Activated naive CD8-positive, alpha-beta T cell treated with anti-CD3 and anti-CD28 coated beads for 36 hours (primary cell): ENCODE results near the gene SUGP1. TPM values are rescaled to one million over a fixed set of nuclear protein-coding genes. Genes with fewer than 3 reads are reported as not detected.

Source experiments
- total RNA-seq, 2 experiments: library from RNA; stranded (reverse); gene quantifications; one replicate each; pipeline ENCODE4 v1.2.3, GENCODE V29; 2021

The SUGP1 gene
- total RNA-seq, 2 experiments from 2014 or later = 58.2 to 59.4 TPM

Other genes starting within 250 kb of the SUGP1 start
- gene TMEM161A, start 182.0 kb downstream of the SUGP1 start, total RNA-seq = 10 to 100 TPM; 24.2 to 25.8 TPM
- 1 to 10 TPM; 1.6 to 2.3 TPM for gene MEF2B, start 150.2 kb downstream of the SUGP1 start, total RNA-seq
- gene BORCS8, start 128.4 kb downstream of the SUGP1 start, total RNA-seq = 10 to 100 TPM; 29.8 to 31.1 TPM
- 10 to 100 TPM; 84.6 to 85.4 TPM for gene RFXANK, start 128.3 kb downstream of the SUGP1 start, total RNA-seq
- 10 to 100 TPM; 46.0 to 47.6 TPM for gene NR2C2AP, start 117.1 kb downstream of the SUGP1 start, total RNA-seq
- gene NCAN, start 108.6 kb downstream of the SUGP1 start, total RNA-seq = not detected
- not detected for gene TM6SF2, start 47.2 kb downstream of the SUGP1 start, total RNA-seq
- gene MAU2, start 320 bp upstream of the SUGP1 start, total RNA-seq = 10 to 100 TPM; 39.5 to 39.9 TPM
- 100 to 1,000 TPM; 196 to 202 TPM for gene GATAD2A, start 85.2 kb upstream of the SUGP1 start, total RNA-seq
- gene TSSK6, start 195.0 kb upstream of the SUGP1 start, total RNA-seq = 1 to 10 TPM; 3.0 to 3.1 TPM
- gene NDUFA13, start 195.7 kb upstream of the SUGP1 start, total RNA-seq = 100 to 1,000 TPM; 306 to 312 TPM
- 1 to 10 TPM; 5.7 to 7.8 TPM for gene YJEFN3, start 208.4 kb upstream of the SUGP1 start, total RNA-seq
- gene CILP2, start 217.8 kb upstream of the SUGP1 start, total RNA-seq = under 1 TPM; 0.18 to 0.23 TPM